NB4 (cell line): ENCODE results near the gene SHISA6.

Experiments
- DNase-seq: peaks from one replicate; pipeline ENCODE4 v3.0.0; 2010; ENCODE audit warnings: low read depth
- H3K4me3 ChIP-seq: one replicate; pipeline ENCODE4 v1.5.1; 2011; ENCODE audit warnings: mild to moderate bottlenecking, low read depth, low read length, moderate library complexity
- MYC ChIP-seq: IDR thresholded peaks from 2 replicates; pipeline ENCODE4 v1.6.1; 2011; ENCODE audit warnings: low read depth, low read length
- POLR2A ChIP-seq: IDR thresholded peaks from 2 replicates; pipeline ENCODE4 v1.6.1; 2011; ENCODE audit warnings: mild to moderate bottlenecking; ENCODE audit not compliant: insufficient read length; ENCODE audit errors: extremely low read depth
- TF ChIP-seq, protein P1 (sequence below): IDR thresholded peaks from one replicate; pipeline ENCODE4 v1.5.1; 2012; ENCODE audit warnings: low read depth, low read length
- TF ChIP-seq, protein P2 (sequence below): IDR thresholded peaks from 2 replicates; pipeline ENCODE4 v1.6.1; 2011; ENCODE audit warnings: low read depth, low read length

SHISA6 gene

DNA sequence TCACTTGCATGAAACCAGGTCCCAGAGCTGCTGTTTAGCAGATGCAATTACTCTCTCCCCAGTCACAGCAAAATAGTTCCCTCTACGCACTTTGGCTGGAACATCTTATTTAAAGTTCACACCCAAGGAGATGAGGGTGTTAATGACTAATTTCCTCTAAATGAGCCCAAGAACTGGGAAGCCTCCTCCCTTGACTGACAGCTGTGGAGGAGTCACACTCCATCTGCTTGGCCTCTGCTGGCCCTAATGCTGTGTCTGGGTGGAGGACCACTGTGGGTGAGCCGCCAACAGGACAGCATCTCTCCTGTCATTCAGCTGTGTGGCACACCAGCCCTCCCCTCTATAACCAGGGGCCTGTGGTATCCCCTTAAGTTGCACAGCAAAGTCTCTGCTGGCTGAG is 115.4 kb downstream of the SHISA6 start:
- no peak for TF ChIP-seq POLR2A
- TF ChIP-seq, protein P1, sequence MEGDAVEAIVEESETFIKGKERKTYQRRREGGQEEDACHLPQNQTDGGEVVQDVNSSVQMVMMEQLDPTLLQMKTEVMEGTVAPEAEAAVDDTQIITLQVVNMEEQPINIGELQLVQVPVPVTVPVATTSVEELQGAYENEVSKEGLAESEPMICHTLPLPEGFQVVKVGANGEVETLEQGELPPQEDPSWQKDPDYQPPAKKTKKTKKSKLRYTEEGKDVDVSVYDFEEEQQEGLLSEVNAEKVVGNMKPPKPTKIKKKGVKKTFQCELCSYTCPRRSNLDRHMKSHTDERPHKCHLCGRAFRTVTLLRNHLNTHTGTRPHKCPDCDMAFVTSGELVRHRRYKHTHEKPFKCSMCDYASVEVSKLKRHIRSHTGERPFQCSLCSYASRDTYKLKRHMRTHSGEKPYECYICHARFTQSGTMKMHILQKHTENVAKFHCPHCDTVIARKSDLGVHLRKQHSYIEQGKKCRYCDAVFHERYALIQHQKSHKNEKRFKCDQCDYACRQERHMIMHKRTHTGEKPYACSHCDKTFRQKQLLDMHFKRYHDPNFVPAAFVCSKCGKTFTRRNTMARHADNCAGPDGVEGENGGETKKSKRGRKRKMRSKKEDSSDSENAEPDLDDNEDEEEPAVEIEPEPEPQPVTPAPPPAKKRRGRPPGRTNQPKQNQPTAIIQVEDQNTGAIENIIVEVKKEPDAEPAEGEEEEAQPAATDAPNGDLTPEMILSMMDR = no peak
- TF ChIP-seq, protein P2, sequence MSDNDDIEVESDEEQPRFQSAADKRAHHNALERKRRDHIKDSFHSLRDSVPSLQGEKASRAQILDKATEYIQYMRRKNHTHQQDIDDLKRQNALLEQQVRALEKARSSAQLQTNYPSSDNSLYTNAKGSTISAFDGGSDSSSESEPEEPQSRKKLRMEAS = no peak
- TF ChIP-seq MYC = no peak

DNA sequence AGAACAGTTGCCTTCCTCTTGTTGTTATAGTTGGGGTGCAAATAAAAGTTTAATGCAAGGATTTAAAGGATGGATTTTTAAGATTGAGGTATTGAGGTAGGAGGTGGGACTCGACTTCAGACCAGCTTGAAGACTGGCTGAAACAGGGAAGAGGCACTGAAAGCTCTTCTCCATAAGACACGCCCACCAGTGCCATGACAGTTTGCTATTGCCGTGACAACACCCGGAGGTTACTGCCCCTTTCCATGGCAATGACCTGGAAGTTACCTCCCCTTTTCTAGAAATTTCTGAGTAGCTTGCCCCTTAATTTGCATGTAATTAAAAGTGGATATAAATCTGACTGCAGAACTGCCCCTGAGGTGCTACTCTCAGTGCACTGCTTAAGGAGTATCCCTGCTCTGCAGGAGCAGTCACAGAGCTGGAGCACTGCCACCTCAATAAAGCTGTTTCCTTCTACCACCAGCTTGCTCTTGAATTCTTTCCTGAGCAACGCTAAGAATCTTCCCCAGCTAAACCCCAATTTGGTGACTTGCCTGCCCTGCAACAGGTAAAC is 122.6 kb downstream of the SHISA6 start:
- DNase-seq = peak; percentile 4
- H3K4me3 ChIP-seq = no peak overlapping the region
- no peak for TF ChIP-seq POLR2A

More for the DNA sequence above, 115.4 kb downstream of the SHISA6 start:
- DNase-seq = no peak
- H3K4me3 ChIP-seq = no peak overlapping the region

DNA sequence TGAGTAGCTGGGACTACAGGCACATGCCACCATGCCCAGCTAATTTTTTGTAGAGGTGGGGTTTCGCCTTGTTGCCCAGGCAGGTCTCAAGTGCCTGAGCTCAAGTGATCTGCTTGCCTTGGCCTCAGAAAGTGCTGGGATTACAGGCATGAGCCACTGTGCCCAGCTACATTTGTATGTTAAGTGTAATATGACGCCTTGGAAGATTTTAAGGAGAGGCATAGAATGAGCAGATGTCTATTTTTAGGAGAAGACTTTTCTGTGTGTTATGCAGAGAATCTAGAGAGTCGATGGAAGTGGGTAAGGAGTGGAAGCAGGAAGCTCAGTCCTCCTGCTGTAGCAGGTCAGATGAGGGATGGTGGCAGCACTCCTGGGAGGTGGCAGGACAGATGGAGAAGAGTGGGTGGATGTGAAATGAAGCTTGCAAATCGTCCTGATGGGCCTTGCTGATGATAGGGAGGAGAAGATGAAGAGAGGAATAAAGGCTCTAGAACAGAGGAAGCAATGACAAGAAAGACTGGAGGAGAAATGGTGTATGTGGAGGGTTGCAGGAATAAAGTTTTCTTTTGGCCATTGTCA is 125.3 kb downstream of the SHISA6 start:
- no peak for DNase-seq
- TF ChIP-seq POLR2A (no peak), MYC (no peak)
- TF ChIP-seq, protein P1 = no peak
- TF ChIP-seq, protein P2 = no peak
- H3K4me3 ChIP-seq = no peak overlapping the region

DNA sequence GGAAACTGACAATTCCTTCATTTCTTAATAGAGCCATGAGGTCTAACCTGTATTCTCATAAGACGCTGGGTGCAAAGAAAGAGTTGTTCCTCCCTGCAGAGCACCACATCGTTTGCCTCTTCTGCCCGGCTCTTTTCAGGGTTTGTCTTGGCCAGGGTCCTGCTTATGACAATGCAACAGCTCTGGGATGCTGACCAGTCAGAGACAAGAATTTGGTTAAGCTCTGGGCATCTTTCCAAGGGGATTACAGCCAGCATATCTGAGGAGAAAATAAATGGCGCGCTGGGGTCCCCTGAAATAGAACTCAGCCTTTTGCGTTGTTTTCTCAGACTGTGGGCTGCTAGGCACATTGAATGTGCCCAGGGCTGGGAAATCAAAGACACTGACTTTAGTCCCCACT is 128.6 kb downstream of the SHISA6 start:
- no peak for DNase-seq

DNA sequence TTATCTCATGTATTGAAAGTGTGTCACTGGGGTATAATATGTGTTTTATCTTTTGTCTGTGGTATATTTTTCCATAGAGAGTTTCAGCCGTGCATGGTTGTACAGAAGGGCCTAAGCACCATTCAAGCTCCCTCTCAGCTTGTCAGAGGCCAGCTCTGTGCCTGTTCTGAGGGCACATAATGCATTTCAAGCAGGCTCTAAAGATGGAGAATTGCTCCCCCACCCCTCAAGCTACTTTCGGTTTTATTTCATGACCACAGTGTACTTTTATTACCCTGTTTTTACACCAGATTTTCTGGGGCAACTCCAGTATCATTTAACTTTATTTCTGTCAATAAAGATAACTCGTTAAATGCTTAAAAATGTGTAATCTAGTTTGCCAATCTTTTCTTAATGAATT is 131.7 kb downstream of the SHISA6 start:
- DNase-seq = no peak
- TF ChIP-seq MYC (no peak), POLR2A (no peak)
- TF ChIP-seq, protein P2 = no peak
- TF ChIP-seq, protein P1 = no peak
- no peak overlapping the region for H3K4me3 ChIP-seq

More for the DNA sequence above, 128.6 kb downstream of the SHISA6 start:
- TF ChIP-seq MYC (no peak), POLR2A (no peak)
- TF ChIP-seq, protein P1 = no peak
- TF ChIP-seq, protein P2 = no peak
- H3K4me3 ChIP-seq = no peak overlapping the region

DNA sequence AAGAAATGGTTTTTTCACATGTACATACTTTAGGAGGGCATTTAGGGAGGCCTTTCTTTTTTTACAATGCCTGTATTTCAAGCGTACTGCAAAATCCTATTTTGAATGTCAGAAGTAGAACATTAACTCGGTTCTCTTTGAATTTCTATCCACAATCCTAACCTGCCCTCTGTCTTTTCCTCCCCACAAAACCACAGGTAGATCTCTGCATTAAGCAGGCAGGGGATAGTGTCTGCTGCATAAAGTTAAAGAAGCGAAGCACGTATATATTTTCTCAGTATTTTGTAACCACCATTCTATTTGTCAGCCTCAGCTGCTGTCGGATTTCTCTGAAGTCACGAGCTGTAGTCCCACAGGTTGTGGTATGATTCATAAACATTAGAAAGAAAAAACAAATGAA is 137.5 kb downstream of the SHISA6 start:
- DNase-seq = no peak
- H3K4me3 ChIP-seq = no peak overlapping the region
- TF ChIP-seq, protein P2 = no peak
- TF ChIP-seq MYC (no peak), POLR2A (no peak)
- TF ChIP-seq, protein P1 = no peak
